ACC112 (cell line): Measurements from ENCODE around the gene TRAK1.
A peak's percentile ranks its signal among the peaks of the same experiment; 100 is the strongest.

ENCODE experiments used
- H2AFZ ChIP-seq: fragments of 200-600 bp; sonication (generic); one replicate; pipeline ENCODE4 v1.6.0; 2017; ENCODE audit warnings: antibody characterized with exemption, low read length; ENCODE audit not compliant: unreplicated experiment
- H3K27ac ChIP-seq: fragments of 200-600 bp; sonication (generic); 2 replicates; pipeline ENCODE4 v1.5.1; 2014; ENCODE audit warnings: low read depth, mild to moderate bottlenecking, antibody characterized with exemption, low read length, moderate library complexity
- H3K27me3 ChIP-seq: fragments of 200-600 bp; sonication (generic); 2 replicates; pipeline ENCODE4 v1.6.1; 2014; ENCODE audit warnings: mild to moderate bottlenecking, antibody characterized with exemption, low read length, moderate library complexity, mixed read lengths; ENCODE audit not compliant: insufficient read depth
- H3K36me3 ChIP-seq: fragments of 200-600 bp; sonication (generic); 2 replicates; pipeline ENCODE4 v1.6.1; 2016; ENCODE audit warnings: mild to moderate bottlenecking, antibody characterized with exemption, low read length, moderate library complexity, mixed read lengths; ENCODE audit not compliant: insufficient read depth
- H3K4me1 ChIP-seq: fragments of 200-600 bp; sonication (generic); one replicate; pipeline ENCODE4 v1.6.1; 2016; ENCODE audit warnings: low read length, mixed read lengths; ENCODE audit not compliant: insufficient read depth, unreplicated experiment, control insufficient read depth
- H3K4me3 ChIP-seq: fragments of 200-600 bp; sonication (generic); 2 replicates; pipeline ENCODE4 v1.5.1; 2014; ENCODE audit warnings: mild to moderate bottlenecking, low read depth, low read length
- H3K79me2 ChIP-seq: fragments of 200-600 bp; sonication (generic); one replicate; pipeline ENCODE4 v1.6.0; 2016; ENCODE audit warnings: low read length; ENCODE audit not compliant: control insufficient read depth, unreplicated experiment, insufficient read depth

Gene TRAK1

DNA sequence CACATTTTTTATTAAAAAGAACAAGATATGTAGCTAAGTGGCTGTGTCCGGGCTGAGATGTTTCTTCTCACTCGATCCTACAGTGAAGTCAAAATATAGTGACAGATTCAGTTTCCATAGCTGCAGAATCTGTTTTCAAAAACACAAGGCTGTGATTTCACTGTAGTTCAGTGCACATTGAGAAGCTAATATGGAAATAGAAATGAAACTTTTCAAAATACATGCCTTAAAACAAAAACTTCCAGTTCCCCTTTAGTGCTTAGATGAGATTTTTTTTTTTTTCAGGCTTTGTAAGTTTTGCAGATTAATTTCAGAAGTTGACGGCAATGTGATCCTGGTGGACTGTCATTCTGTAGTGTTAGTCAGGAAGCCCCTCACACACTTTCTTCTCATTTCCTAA is 23.8 kb upstream of the TRAK1 start:
- Histone ChIP-seq H2AFZ (no peak overlapping the region), H3K4me3 (peak overlapping the region; percentile 13), H3K4me1 (peaks cover 58% of the 10 kb centered on the region), H3K27me3 (no peaks in the 10 kb centered on the region), H3K36me3 (no peaks in the 10 kb centered on the region), H3K79me2 (peaks cover 44% of the 10 kb centered on the region), H3K27ac (peak overlapping the region; percentile 92)

DNA sequence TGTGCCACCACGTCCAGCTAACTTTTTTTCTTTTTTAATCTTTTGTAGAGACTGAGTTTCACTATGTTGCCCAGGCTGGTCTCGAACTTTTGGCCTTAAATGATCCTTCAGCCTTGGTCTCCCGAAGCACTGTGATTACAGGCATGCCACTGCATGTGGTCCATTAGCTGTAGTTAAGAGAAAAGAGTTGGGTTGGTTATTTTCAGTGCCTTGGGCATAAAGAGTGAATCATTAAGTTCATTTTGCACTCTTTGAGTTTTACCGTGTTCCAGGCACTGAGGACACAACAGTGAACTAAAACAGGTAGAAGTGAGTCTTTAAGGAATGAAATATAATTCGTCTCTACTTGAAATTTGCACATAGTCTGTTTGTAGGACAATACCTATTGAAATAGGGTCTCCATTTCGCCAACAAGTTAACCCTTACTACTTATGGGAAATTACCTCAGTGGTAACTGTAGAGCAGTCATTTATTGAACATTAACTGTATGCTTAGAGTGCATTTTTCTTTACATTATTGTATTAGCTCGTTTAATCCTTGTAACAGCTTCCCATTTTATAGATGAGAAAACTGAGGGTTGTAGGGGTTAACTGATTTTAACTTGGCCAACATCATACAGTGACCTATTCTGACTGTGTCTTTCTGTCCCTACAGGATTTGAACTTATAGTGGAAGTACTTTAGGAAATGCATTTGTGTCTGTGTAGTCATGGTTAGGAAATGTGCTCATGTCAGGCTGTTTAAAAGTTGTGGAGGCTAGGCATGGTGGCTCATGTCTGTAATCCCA is 22.7 kb upstream of the TRAK1 start:
- Histone ChIP-seq H3K4me3 (no peak overlapping the region), H3K4me1 (peaks cover 58% of the 10 kb centered on the region), H2AFZ (no peak overlapping the region), H3K36me3 (no peaks in the 10 kb centered on the region), H3K79me2 (peaks cover 43% of the 10 kb centered on the region), H3K27me3 (no peaks in the 10 kb centered on the region), H3K27ac (peak overlapping the region; percentile 92)

DNA sequence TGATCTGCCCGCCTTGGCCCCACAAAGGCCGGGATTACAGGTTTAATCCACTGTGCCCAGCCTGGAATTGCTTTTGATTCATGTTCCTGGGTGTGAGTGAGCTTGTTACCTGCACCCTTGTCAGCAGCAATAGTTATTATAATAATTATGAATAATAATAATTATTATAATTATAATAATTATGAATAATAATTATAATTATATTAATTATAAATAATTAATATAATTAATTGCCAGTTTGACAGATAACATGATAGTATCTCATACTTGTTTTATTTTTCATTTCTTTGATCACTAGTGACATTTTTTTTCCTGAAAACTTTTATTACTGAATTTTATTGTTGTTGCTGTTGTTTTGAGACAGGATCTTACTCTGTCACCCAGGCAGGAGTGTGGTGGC is 21.1 kb upstream of the TRAK1 start:
- peaks cover 57% of the 10 kb centered on the region for H3K79me2 ChIP-seq
- no peak overlapping the region for H3K4me3 ChIP-seq
- no peak overlapping the region for H2AFZ ChIP-seq
- no peaks in the 10 kb centered on the region for H3K36me3 ChIP-seq
- no peak overlapping the region for H3K27ac ChIP-seq
- no peaks in the 10 kb centered on the region for H3K27me3 ChIP-seq
- peaks cover 53% of the 10 kb centered on the region for H3K4me1 ChIP-seq

DNA sequence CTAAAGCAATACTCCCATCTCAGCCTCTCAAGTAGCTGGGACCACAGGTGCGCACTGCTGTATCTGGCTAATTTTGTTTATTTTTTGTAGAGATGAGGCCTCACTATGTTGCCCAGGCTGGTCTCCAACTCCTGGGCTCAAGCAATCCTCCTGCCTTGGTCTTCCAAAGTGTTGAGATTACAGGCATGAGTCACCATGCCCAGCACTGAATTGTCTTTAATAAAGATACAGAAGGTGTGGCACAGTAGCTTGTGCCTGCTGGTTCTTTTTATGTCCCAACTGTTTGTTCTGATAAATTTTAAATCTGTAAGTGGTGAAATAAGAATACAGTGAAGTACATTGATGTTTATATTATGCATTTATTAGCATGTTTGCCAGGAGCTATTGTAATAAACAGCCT is 20.6 kb upstream of the TRAK1 start:
- Histone ChIP-seq H3K79me2 (peaks cover 57% of the 10 kb centered on the region), H3K4me1 (peaks cover 53% of the 10 kb centered on the region), H2AFZ (no peak overlapping the region), H3K4me3 (no peak overlapping the region), H3K27me3 (no peaks in the 10 kb centered on the region), H3K36me3 (no peaks in the 10 kb centered on the region), H3K27ac (no peak overlapping the region)

DNA sequence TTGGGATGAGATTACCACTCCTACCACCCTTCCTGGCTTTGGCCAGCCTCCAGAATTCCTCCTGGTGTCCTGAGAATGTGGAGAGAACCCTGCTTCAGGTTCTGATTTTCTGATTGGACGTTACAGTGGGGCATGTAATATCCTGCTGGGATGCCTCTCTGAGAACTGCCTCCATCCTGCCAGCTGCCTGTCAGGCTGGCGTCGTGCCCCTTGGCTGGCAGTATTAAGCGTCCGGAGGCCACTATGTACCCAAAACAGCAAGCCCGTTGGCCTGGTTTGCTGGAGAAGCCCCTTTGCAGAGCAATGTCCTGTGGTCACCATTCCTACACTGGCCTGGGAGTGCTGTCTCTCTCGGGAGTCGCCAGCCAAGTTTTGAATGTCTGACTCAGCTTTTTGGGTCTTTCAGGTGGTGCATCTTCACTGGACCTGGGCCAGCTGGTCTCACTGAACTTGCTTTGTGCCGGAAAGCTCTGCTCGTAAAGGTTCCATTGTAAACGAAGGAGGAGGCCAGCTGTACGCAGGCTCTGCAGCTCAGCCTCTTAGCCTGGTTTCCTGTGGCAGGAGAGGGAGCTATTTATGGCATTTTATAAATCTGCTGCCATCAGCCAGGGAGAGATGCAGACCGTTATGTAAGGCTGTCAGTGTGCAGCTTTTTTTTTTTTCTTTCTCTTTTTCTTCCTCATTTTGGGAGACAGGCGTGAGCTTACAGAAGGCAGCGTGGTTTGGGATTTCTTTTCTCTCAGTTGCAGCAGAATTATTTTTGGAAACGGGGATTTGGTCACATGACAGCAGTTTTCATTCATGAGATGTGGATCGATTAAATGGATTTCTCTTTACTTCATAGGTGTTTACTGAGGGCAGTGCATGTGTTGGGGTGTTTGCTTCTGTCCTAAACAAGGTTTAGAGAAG is 19.0 kb upstream of the TRAK1 start:
- Histone ChIP-seq H3K27me3 (no peaks in the 10 kb centered on the region), H3K36me3 (no peaks in the 10 kb centered on the region), H3K4me3 (peak overlapping the region; percentile 44), H3K27ac (peak overlapping the region; percentile 13), H2AFZ (peak overlapping the region; percentile 16), H3K4me1 (peaks cover 41% of the 10 kb centered on the region), H3K79me2 (peaks cover 49% of the 10 kb centered on the region)

DNA sequence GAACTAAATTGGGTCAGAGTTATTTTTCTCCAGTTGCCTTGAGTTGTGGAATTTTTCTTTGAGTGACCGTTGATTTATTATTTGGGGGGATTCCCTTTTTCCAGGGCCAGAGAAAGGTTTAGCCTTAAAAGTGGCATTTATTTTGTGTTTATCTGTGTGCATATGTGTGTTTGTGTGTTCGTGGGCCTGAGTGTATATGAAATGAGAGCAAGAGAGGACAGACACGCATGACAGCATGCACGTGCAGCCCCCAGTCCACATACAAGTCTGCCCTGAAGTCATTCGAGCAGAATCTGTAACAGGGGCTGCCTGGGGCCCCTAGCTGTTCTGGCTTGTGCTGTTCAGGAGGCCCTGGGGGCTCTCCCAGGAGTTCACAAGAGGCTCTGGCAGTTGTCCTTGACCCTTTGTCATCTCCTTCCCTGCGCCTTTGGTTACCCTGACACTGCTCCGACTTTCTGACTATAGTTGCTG is 18.3 kb upstream of the TRAK1 start:
- no peaks in the 10 kb centered on the region for H3K27me3 ChIP-seq
- no peaks in the 10 kb centered on the region for H3K36me3 ChIP-seq
- H3K4me3 ChIP-seq = peak overlapping the region; percentile 44
- H3K79me2 ChIP-seq = peaks cover 48% of the 10 kb centered on the region
- peak overlapping the region; percentile 13 for H3K27ac ChIP-seq
- peaks cover 34% of the 10 kb centered on the region for H3K4me1 ChIP-seq
- H2AFZ ChIP-seq = no peak overlapping the region

DNA sequence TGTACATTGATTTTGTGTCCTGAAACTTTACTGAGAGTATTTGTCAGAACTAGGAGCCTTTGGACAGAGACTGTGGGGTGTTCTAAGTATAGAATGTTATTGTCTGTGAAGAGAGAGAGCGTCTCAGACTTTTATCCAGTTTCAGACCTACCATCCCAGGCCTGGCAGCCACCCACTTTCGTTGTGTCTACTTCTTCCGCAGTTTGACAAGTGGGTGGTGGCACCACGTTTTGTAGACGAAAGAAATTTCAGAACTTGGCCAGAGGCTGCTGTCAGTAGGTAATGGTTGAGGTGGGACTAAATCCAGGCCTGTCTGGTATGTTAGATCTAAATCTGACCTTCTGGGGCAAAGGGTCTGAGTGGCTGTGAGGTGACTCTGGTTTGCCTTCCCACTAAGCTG is 13.4 kb upstream of the TRAK1 start:
- Histone ChIP-seq H3K27me3 (no peaks in the 10 kb centered on the region), H3K27ac (no peak overlapping the region), H2AFZ (no peak overlapping the region), H3K4me1 (peaks cover 41% of the 10 kb centered on the region), H3K36me3 (no peaks in the 10 kb centered on the region), H3K79me2 (peaks cover 43% of the 10 kb centered on the region), H3K4me3 (no peak overlapping the region)

DNA sequence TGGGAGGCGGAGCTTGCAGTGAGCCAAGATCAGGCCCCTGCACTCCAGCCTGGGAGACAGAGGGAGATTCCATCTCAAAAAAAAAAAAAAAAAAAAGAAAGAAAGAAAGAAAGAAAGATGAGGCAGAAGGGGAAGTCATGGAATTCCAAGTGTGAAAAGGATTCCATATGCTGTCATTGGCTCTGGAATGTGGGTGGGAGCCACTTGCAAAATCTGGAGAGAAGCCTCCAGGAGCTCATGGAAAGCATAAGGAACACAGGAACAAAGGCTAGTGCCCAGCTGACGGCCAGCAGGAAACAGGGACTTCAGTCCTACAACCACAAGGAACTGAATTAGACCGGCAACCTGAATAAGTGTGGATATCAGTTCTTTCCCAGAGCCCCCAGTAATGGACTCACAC is 12.5 kb upstream of the TRAK1 start:
- Histone ChIP-seq H2AFZ (no peak overlapping the region), H3K27ac (no peak overlapping the region), H3K4me1 (peaks cover 39% of the 10 kb centered on the region), H3K4me3 (no peak overlapping the region), H3K36me3 (no peaks in the 10 kb centered on the region), H3K79me2 (peaks cover 42% of the 10 kb centered on the region), H3K27me3 (no peaks in the 10 kb centered on the region)

DNA sequence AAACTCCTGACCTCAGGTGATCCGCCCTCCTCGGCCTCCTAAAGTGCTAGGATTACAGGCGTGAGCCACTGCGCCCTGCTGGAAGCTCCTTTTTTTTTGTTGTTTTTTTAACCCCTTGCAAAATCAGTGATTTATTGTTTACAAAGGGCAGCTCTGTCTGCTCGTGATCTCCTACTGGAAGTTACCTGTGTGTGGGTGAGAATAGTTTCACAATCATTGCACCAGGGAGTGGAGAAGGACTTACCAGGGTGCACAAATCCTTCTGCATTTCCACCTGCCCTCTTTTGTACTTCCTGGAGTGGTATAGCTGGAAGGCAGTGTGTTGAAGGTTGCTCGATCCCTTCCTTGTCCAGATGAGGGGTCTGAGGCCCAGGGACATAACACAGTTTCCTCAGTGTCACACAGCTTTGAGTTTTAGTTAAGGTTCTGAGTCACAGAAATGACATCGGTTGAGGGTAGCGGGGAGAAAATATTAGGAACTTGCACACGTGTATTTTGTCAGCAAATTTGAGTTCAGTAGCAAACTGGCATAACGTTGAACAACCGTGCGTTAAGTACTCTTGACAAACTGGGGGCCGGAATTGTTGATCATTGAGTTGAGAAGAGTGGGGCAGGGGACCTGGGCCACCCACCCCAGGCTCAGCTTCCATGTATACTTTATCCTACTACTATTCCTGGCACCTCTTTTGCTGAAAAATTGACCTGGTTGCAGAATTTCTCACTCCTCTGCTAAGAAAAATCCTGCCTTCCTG is 11.3 kb upstream of the TRAK1 start:
- Histone ChIP-seq H3K79me2 (peaks cover 39% of the 10 kb centered on the region), H3K27ac (peak overlapping the region; percentile 78), H3K36me3 (no peaks in the 10 kb centered on the region), H3K4me1 (peaks cover 39% of the 10 kb centered on the region), H2AFZ (no peak overlapping the region), H3K27me3 (no peaks in the 10 kb centered on the region), H3K4me3 (no peak overlapping the region)

DNA sequence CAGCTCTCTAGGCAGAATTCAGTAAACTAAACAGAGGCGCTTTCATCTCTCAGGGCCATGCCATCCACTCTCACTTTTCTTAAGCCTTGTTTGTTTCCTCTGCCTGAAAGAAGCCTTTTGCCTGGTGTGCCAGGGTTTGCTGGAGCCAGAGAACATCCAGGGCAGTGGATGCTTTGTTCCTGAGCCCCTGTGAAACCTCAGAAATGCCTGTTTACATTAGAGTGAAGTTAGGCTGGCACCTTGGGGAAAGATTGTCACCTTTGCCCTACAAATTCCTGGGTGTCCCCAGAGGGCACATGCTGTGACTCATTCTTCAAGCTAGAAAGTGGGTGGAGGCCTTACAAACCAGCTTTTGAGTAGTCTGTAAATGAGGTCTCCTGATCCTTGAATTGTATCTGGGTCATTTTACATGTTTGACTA is 10.7 kb upstream of the TRAK1 start:
- Histone ChIP-seq H3K27me3 (no peaks in the 10 kb centered on the region), H3K36me3 (no peaks in the 10 kb centered on the region), H3K4me3 (no peak overlapping the region), H3K4me1 (peaks cover 39% of the 10 kb centered on the region), H3K79me2 (peaks cover 45% of the 10 kb centered on the region), H2AFZ (no peak overlapping the region), H3K27ac (peak overlapping the region; percentile 78)
